SKM-1 treated with dmso at 0.1 percent for 144 hours (cell line): ENCODE results near the gene PRPF19.
"Not testable (repeated sequence)": the region's sequence is repeated elsewhere in the genome, so short reads cannot be mapped to it uniquely, and the experiment has no call there.

Source experiments
- DNase-seq: peaks from one replicate; lab custom pipeline; 2025; ENCODE audit not compliant: unreplicated experiment; lab: John Stamatoyannopoulos, UW

The PRPF19 gene

DNA sequence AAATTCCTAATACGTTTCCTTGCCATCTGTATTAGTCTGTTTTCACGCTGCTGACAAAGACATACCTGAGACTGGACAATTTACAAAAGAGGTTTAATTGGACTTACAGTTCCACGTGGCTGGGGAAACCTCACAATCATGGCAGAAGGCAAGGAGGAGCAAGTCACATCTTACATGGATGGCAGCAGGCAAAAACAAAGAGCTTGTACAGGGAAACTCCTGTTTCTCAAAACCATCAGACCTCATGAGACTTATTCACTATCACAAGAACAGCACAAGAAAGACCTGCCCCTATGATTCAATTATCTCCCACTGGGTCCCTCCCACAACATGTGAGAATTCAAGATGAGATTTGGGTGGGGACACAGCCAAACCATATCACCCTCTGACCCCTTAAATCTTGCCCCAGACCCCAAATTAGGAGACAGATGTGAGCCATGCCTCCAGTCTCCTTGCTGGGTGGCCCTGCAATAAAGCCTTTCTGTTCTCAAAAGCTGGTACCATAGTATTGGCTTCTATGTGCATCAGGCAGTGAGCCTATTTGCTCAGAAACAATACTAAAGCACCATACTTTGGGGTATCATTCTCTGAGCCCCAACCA, 3.4 kb upstream of the PRPF19 start:
- not testable (repeated sequence) for DNase-seq

DNA sequence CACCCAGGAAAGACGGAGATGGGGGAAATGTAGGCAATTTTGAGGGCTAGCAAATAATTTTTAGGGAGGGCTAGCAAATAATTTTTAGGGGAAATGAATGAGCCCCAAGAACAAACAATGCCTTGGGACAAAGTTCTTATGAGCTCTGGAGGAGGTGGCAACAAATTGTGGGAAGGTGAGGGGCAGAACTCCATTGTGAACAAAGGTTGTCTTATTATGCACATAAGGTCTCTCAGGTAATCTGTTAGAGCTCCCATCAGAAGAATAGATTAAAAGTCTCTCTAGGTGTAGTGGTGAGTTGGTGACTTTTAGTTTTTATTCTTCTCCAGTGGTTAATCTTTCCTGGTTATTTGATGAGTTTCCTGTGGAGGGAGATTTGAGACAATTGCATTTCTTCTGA, 2.4 kb upstream of the PRPF19 start:
- no peak for DNase-seq

DNA sequence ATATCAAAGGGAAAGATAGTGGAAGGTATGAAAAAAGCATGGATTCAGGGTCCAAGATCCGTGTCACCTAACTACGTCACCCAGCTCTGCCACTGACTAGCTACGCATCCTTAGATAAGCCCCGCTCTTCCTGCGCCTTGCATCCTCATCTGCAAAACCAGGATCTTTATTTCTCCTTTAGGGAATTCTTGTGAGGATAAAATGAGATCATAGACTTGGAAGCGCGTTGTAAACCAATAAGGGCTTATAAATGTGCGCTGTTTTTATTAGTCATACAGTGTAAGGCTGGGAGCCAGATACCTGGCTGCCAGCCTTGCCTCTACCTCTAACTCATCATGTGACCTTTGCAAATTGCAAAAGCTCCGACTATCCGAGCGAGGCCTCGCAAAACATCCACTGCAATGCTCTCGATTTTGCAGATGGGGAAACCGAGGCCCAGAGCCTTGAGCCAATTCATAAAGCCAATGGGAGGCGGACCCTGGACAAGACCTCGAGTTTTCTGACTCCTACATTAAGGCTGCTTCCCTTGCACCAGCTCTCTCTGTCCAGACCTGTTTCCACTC, 753 bp downstream of the PRPF19 start:
- DNase-seq, result no peak

DNA sequence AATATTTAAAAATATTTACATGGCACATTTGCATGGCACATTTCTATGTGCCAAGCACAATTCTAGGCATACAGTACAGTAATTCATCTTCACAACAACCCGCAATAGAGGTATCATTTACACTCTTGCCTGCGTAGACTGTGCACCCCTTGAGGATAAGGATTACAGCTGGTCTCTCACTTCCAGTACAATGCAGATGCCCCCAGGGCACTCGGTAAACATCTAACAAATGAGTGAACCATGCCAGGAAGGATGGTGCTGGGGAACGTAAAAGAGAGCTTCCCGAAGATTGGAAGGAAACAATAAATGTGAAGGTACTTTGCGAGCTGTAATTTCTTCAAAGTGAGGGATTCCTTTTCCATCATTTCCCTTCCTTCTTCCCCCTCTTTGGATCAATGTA, 1.3 kb downstream of the PRPF19 start:
- DNase-seq, result no peak

DNA sequence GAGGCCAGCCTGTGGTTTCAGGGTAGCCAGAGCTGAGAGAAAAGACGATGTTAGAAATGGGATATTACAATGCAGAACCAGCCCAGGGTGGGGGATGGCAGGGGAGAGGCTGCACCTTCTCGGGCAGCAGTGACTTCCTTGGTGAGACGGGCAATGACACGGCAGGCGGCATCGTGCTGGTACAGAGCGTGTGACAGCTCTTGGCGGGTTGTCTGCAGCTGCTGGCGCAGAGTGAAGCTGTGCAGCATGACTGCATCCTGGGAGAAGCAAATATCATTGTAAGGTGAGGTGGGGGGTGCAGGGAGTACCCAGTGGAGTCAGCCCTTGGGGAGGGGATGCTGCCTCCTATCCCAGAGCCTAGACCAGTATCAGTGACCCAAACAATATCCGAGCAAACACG, 3.8 kb downstream of the PRPF19 start:
- no peak for DNase-seq

DNA sequence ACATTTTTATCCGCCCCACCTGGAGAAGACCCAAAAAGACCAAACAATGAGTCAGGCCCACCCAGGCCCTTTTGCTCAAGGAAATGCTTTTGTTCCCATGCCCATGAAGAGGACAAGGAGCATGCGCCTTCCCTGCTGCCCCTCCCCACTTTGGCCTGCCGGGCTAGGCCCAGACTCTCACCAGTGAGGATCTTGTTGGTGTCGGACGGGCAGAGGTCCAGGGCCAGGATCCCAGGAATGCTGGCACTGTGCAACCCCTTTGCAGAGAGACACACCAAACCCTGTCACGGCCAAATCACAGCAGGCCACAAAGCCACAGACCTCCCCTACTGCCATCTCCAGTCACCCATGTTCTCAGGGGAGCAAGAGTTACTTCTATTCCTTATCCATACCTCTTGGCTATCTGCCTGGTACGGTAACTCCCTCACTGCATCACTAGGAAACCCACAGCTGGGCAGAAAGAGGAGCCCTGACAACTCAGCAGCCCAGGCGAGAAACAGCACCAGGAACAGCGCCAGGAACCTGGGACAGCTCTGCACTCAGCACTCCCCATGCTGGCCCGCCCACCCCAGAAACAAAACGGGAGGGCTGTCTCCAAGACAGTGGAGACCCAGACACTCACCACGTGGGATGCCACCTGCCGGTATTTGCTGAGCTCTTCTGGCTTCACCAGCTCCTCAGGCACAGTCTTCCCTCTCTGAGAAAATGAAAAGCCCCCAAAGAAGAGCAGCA, 5.5 kb downstream of the PRPF19 start:
- DNase-seq, result no peak

DNA sequence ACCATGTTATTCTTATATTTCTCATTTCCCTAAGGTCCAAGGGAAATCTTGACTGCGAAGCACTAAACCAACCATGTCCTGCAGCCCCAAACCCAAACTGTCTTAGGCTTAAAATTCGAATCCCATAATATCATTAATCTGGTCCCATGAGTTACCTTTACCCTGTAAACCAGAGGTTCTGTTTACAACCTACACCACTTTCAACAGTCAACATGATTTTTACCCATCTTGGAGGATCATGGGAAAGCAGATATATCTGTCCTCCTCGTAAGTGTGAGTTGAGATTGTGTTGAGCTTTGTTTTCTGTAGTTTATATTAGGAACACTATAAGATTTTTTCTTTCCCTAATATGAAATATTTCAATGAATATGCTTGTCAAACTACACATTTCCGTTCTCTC, 6.4 kb downstream of the PRPF19 start:
- no peak for DNase-seq

DNA sequence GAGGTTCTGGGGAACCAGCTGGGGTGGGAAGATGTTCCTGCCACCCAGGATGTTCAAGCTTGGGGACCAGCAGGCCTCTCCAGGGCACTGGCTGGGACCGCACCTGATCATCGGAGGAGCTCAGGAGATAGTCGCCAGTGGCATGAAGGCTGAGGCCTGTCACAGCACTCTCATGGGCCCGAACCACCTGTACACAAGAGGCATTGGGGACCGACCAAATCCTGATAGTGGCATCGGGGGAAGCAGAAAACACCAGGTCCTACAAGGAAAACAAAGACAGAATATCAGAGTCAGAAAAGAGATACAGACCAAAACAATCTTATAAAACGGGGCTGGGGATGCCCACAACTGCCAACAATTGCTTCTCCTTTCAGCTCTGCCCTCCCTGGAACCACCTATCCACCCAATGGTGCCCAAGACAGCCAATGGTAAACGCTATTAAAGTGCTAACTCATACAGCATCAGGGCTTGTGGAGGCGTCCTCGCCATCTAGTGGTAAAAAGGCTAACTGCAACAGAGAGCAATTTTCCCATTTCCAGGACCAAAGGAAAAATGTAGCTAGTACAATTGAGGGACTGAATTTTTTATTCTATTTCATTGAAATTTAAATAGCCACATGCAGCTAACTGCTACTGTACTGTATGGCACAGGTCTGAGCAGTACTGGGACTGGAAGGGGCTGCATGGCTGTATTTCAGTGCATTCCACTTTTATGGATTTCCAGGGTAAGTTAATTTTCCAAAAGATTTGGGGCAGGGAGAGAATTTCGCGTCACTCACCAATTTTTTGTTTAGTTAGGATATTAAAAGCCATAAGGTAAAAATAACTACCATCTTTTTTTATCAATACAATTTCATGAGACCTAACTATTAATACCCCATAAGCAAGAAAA, 7.1 kb downstream of the PRPF19 start:
- DNase-seq, result peak; percentile 26

DNA sequence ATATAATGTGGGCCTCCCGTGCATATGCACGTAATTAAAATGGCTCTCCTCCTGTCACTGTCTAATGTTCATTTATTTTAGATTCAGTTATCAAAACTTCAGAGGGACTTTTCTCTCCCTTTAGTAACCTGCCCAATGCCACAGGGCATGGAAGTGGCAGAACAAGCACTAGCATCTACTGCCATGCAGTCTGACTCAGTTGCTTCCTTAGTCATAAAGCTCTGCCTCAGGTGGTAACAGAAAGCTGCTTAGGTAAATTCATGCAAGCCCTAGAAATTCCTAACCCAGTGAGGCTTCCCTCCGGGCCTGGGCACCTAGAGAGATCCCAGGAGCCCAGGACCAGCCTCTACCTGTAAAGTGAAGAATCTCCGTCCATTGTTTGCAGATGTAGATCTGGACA, 8.9 kb downstream of the PRPF19 start:
- no peak for DNase-seq

DNA sequence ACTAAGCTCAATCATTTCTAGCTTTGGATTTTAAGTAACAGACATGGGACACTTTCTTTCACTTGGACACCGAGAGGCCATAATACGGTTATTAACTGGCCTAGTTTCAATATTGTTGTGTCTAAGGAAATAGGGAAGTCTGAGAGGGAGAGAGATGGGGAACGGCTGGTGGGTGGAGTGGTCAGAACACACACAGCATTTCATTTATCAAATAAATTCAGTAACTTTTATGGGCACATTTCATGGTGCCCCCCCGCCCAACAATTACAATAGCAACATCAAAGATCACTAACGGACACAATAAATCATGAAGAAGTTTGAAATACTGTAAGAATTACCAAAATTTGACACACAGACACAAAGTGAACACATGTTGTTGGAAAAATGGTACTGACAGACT, 10.7 kb downstream of the PRPF19 start:
- DNase-seq, result no peak

DNA sequence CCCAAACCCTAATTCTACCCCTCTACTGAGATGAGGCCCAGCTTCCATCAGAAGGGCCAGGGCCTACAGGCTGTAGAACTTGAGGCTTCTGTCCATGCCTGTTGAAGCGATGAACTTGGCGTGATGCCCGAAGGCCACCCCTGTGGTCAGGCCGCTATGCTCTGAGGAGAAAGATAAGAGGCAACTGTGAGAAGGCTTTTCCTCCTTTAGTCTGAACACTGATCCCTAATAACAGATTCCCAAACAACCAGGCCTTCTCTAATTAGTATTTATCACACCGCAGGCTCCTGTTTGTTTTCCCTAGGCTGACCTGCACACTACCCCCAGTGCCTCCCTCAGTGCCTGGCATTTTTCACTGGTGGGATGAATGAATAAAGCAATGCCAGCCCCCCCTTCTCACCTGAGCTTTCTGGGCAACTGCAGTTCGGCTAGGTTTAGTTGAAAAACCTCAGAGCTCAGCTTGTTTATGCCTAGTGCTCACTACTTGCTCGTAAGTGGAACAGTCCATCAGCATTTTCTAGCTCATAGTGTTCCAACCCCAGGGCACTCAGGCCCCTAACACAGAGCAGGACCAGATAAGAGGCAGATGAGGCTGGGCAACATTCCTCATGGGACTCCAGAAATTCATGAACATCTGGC, 15.2 kb downstream of the PRPF19 start:
- DNase-seq, result no peak

DNA sequence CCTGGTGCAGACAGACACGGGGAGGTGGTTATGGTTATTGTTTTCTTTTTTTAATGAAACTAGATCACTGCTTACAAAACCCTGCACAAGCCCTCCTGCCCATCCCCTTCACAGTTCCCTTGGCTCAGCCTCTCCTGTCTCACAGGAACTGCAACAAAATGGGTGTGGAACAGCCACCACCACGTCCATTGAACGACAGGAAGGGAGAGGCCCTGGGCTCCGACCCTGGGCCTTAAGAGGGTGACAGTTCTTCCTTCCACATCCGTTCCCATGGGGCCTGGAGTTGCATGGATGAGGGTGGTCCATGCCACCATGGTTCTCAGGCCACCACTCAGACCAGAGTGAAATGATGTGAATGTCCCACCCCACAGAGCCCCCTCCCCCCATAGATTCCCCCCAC, 15.7 kb downstream of the PRPF19 start:
- no peak for DNase-seq

DNA sequence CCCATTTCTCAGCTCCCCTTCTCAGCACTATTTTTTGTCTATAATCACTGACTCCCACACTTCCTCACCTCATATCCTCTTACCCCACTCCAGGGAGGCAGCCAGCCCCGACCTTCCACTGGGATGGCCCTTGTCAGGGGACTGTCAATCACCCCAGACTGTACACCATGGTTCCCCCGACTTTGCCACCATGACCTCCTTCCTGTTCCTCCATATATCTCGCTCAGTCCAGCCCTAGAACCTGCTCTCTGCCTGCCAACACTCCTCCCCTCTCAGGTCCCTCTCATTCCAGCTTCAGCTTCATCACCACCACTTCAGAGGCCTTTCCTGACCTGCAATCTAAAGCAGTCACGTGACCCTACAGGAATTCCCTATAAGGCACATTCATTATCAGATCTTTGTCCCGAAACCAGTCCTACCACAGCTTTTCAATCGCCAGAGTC, 16.5 kb downstream of the PRPF19 start:
- DNase-seq, result no peak

DNA sequence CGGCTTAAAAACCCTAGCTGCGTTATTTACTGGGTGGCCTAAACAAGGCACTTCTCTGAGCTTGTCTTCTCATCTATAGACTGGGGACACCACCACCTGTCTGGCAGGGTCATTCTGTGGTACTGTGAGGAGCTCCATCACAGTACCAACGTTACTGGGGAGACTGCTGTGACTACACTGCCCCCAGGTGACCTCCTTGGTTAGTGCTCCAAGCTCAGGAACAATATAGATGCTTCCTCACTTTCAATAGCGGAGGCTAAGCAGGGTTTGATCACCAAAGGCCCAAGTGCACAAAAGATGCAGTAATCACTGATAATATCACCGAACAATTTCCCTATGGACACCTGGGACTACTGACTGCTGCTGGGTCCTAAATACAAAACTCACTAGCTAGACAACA, 18.8 kb downstream of the PRPF19 start:
- DNase-seq, result peak; percentile 47

DNA sequence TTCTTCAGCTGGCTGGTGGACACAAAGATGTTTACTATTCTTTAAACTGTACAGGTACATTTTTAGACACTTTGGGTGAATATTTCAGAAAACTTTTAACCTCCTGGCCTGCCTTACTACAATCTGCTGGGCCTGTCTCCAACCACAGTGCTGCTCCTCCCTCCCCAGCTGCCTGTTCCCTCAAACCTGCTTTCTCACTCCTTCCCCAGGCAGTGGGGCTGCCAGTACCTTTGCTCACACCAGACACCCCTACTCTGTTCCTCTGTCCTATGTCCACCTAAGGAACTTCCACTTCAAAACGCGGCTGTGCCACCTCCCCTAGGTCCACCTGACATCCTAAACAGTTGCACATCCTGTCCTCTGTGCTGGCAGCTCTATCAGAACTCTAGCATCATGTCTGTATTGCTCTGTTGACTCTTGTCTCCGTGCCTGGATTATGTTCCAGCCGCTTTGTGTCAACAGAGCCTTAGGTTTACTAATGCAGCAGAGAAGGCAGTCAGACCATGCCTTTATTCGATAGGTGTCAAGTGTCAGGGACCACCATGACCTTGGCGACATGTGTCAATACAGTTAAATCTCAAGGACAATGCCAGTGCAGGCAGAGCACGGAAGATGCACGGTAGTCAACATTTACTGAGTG, 25.6 kb downstream of the PRPF19 start:
- DNase-seq, result no peak

DNA sequence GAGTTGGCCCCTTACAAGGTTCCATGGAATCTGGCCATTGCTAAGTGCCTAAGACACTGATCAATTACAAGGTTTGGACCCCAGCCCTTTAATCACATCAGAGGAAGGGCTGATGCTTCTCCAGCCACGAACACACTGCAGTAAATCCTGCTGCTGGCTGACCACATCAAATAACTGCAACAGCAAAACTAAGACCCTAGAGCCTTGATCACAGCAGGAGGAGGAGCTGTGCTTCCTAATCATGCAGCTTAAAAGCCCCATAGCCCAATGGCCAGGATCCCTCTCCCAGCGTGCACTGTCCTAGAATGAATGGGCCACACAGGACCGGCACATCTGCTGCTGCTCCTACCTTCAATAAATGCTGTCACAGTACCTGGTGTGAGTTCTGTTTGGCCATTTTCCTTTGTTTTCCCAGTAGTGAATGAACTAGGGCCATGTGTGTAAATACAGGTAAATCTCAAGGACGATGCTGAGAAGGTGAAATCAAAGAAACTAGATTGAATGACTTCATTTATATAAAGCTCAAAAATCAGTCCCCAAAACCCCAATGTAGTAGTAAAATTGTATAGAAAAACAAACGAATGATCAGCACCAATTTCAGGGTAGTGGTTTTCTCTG, 26.3 kb downstream of the PRPF19 start:
- no peak for DNase-seq

DNA sequence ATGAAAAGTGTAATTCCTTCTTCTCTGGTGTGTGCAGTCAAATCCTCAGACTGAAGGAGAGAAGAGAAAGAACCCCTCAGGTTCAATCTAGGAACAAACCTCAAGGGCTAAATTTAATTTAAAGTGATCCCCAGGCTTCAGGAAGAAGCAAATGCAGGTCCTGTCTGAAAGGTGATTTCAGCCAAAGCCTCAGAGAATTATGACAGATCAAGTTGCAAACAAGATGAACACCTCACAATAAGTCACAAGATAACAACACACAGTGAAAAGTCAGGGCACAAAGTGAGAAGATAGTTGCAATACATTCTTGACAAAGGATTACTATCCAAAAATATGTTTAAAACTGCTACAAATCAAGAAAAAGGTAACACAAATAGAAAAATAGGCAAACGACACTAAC, 27.3 kb downstream of the PRPF19 start:
- no peak for DNase-seq

DNA sequence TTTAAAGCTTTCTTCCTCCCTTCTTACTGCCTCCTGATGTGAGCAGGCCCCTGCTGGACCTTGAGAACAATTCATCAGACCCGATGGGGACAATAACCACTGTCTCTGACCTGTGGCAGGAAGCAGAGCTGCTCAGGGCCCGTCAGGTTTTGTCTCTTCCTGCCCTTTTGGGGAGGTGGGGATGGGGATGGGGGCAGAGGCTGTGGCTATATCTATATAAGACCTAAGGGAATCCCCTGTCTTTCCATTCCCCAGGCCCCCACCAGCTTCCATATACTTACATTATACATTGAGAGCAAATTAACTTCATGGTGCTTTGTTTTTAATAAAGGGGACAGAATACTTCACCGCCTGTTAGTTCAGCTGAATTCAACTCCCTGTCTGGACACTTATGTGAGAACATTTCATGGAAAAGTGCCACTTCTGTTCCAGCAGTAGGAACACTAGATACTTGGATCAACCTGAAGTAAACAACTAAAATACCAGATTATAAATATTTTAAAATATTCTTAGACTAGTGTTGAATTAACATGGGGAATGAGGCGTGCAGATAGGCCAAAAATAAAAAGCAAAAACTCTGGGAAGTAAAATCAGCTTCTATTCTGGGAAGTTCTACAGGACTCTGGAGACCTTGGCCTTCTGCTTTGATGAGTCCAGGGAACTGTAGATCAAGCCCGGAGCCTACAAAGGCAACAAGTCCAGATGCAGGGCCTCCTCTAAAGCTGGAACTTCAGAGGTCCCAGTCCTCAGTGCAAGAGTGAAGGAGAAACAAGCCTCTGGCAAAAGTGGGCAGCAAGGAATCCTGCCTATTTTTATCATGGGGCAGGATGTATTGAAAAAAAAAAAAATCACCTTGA, 27.9 kb downstream of the PRPF19 start:
- no peak for DNase-seq

DNA sequence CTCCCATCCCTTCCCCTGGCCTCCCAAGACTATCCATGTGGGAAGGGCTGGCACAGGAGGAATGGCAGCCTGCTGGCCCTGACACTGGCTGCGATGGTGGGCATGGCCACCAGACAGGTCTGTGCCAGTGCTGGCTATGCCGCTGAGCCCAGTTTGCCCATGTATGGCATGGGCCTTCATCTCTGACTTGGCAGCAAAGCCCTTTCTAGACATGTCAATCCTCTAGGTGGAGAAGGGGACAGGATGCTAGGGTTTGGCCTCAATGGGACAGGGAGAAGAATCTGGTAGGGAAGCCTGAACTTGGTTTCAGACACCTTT, 30.3 kb downstream of the PRPF19 start:
- DNase-seq, result no peak
